ENCODE data around the gene UBE3A.

DNA sequence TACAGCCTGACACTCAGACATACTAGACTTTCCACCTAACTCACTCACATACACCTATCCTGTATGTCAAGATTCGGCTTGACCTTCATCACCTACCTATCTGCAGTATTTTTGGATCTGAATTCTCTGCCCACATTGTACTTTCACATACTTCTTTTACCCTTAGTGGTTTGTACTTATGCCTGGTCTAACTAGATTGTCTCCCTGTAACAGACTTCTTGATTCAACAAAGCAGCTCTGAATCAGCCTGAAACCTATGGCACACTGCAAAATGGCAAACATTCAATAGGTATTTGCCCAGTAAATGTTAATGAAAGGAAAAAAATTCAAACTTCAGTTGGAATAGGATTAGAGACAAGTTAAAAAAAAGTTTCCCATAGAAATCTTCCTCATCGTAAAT is 106.5 kb downstream of the UBE3A start:
- TF ChIP-seq POLR2AphosphoS5 (IDR thresholded peaks at IDR 0.05; ENCODE audit: low read depth, low read length), result no peak
- TF ChIP-seq SIN3A (IDR thresholded peaks at IDR 0.05; ENCODE audit: borderline replicate concordance, insufficient read depth, low read length), result no peak
- no peak for TF ChIP-seq TAF1 (IDR thresholded peaks at IDR 0.05; ENCODE audit: borderline replicate concordance, insufficient read depth, low read length)
- TF ChIP-seq REST (IDR thresholded peaks at IDR 0.05; ENCODE audit: insufficient read depth in 1 of 2, low read depth in 2 of 2, low read length in 2 of 2), result no peak

Data from PFSK-1 (cell line).